Right kidney (tissue), 9 donors: ENCODE data around the gene MAN2B1.
"Not testable (repeated sequence)": the region's sequence is repeated elsewhere in the genome, so short reads cannot be mapped to it uniquely, and the experiment has no call there.

Source experiments
- DNase-seq: peaks from one replicate; pipeline ENCODE4 v3.0.0-alpha.2; 2016
- long read RNA-seq, 8 donors: transcript quantifications; one replicate each; lab custom pipeline, GENCODE V29; 2026

Gene MAN2B1
- long read RNA-seq, donor 1, partial matches to known transcripts: 13 of 20 reads
- long read RNA-seq, donor 1, other reads (novel, unspliced or antisense): 5 of 20 reads
- long read RNA-seq, donor 2, transcript MAN2B1-210 (3 exons, 554 nt): major isoform, 5 of 6 reads
- long read RNA-seq, donor 2, partial matches to known transcripts: 0 of 6 reads
- long read RNA-seq, donor 2, other reads (novel, unspliced or antisense): 0 of 6 reads
- long read RNA-seq, donor 3, partial matches to known transcripts: 0 of 2 reads
- long read RNA-seq, donor 3, other reads (novel, unspliced or antisense): 0 of 2 reads
- long read RNA-seq, donor 4, partial matches to known transcripts: 0 of 7 reads
- long read RNA-seq, donor 4, other reads (novel, unspliced or antisense): 0 of 7 reads
- long read RNA-seq, donor 5, partial matches to known transcripts: 0 of 5 reads
- long read RNA-seq, donor 5, other reads (novel, unspliced or antisense): 0 of 5 reads
- long read RNA-seq, donor 6, partial matches to known transcripts: 0 of 1 reads
- long read RNA-seq, donor 6, other reads (novel, unspliced or antisense): 0 of 1 reads
- long read RNA-seq, donor 7: 0 reads
- long read RNA-seq, donor 8, transcript MAN2B1-203 (24 exons, 3,184 nt): major isoform, 5 of 19 reads
- long read RNA-seq, donor 8, partial matches to known transcripts: 5 of 19 reads
- long read RNA-seq, donor 8, other reads (novel, unspliced or antisense): 5 of 19 reads

DNA sequence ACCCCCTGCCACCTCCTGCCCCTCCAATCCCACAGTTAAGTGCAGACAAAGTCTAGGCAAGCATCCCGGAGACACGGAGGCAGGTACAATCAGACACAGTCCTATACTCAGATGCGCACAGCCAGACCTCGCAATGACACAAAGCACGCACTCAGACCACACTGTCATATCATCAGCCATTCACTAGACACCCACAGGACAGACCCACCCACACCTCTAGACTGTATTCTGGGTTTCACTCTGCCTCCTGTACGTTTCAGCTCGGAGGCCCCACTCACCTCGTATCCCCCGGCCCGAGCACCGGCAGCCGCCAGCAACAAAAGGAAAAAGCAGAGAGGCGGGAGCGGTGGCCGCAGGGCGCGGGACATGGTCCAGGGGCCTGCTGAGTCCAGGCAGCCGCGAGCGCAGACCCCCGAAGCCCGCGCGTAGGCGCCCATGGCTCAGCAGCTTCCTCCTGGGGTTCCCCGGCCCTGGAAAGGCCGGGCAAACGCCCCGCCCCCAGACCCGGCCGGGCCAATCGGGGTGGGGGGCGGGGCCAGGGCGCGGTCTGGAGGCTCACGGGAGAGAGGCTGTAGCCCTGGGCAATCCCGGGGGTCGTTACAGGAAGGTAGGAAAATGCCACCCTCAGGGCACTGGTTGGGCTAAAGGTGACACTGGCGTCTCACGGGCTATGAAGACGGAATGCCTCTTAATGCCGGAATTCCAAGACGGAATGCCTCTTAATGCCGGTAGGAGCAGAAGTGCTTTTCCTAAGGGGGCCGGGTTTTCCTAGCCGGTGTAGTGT is at the start of gene MAN2B1, which contains the start of gene WDR83:
MAN2B1 (minus strand) TSS at position 478 of the 784 bp plus-strand sequence; CDS start at position 437, 41 bp downstream.
WDR83 (plus strand) TSS at position 543 of the 784 bp plus-strand sequence. CDS start 2,984 bp downstream, outside the sequence.
- peak; percentile 90 for DNase-seq

DNA sequence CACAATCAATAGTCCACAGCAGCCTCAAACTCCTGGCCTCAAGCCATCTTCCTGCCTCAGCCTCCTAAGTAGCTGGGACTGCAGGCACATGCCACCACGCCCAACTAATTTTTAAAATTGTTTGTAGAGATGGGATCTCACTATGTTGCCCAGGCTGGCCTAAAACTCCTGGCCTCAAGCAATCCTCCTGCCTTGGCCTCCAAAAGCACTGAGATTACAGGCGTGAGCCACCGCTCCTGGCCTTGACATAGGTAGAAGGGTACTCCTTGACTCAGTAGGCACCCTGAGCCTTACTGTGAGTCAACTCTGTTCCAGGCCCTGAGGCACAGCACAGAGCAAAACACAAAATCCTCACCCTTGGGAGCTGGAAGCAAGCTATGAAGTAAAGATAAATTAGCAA is 49.4 kb upstream of the MAN2B1 start:
- DNase-seq: no peak

GRCh38 chr19:12715102-12715501 is 48.6 kb upstream of the MAN2B1 start:
- no peak for DNase-seq

DNA sequence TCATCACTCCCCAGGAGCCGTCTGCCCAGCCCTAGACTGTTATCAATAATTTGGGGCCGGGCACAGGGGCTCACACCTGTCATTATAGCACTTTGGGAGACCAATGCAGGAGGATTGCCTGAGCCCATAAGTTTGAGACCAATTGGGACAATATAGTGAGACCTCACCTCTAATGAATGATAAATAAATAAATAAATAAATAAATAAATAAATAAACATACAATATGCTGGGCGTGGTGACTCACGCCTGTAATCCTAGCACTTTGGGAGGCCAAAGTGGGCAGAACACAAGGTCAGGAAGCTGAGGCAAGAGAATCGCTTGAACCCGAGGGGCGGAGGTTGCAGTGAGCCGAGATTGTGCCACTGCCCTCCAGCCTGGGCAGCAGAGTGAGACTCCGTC is 46.8 kb upstream of the MAN2B1 start:
- DNase-seq: not testable (repeated sequence)

- not testable (repeated sequence) for DNase-seq
Measured at GRCh38 chr19:12712077-12712476, 45.5 kb upstream of the MAN2B1 start.

DNA sequence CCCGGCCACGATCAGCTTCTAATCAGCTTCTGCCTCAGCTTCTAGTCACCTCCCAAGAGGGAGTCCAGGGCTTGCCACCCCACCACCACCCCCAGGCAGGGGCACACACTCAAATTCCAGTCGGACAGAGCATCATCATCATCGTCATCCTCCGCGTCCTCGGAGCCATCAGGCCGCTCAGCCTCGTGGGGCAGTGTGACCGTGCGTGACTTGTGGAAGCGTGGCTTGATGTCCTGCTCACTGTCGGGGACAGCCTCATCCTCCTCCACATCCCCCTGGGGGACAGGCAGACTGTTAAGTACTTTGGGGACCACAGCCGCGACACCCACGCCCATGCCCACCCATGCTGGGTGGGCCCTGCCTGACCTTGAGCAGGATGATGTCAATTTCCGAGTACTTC is 44.6 kb upstream of the MAN2B1 start:
- no peak for DNase-seq

DNA sequence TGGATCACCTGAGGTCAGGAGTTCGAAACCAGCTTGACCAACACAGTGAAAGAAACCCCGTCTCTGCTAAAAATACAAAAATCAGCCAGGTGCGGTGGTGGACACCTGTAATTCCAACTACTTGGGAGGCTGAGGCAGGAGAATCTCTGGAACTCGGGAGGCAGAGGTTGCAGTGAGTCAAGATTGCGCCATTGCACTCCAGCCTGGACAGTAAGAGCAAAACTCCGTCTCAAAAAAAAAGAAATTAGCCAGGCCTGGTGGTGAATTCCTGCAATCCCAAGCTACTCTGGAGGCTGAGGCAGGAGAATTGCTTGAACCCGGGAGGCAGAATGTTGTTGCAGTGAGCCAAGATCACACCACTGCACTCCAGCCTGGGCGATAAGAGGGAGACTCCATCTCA is 42.1 kb upstream of the MAN2B1 start:
- no peak for DNase-seq

DNA sequence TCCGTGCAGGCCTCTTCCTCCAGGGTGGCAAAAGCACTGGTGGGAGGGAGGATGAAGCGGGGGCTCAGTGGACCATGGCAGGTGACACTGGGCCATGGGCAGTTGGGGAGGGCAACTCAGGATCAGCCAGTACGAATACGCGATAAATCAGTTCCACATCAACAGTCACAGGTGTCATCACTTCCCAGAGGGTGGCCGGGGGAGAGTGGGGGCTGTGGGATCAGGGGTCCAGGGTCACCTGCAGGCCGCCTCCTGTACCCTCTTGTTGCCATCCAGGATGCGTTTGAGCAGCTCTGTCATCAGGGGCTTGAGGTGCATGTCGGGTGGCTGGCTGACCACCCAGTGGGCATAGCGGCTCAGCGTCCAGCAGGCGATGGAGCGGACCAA is 39.8 kb upstream of the MAN2B1 start:
- no peak for DNase-seq

- no peak for DNase-seq
Measured at GRCh38 chr19:12705654-12706331, 39.3 kb upstream of the MAN2B1 start.

- no peak for DNase-seq
Measured at GRCh38 chr19:12705169-12705568, 38.6 kb upstream of the MAN2B1 start.

DNA sequence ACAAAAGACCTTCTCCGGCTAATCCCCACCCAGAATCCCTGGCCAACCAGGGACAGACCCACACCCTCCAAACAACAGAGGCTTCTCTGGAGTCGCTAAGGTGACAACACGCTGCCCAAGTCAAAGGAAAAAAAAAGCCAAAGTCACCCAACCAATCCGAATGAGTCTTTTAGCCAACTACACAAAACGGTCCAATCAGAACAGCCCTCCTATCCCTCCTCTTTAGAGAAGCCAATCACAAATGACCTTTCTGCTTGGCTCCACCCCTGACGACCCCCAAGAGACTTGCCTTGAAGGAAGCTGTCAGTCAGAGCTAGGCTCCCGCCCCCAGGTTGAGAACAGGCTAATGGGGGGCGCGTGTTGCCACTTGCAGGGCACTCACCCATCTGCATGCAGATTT is 36.5 kb upstream of the MAN2B1 start:
- DNase-seq: no peak

DNA sequence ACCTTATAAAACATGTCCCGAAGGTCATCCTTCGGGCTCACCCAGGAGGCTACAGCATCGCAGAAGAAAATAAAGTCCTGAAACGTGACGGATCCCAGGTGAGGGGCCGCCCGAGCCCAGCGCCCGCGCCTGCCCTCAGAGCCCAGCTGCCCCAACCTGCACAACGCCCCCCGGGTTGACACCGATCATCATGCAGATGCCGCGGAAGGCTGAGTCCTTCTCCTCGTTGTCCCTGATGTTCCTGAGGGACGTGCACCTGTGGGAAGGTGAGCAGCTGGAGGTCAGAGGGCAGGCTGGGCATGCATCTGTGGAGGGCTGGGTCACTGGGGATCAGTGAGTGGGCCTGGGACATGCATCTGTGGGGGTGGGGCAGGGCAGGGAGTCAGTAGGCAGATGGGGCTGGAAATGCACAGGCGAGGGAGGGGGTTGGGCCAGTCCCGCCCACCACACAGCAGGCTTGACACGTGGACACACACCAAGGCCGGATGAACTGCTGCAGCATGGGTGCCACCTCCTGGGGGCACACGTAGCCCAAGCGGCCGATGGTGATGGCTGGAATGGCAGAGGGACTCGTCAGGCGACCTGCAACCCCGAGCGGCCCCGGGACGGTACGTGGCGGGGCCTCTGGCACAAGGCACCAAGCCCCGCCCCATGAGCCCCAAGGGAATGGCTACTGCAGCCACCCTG is 35.2 kb upstream of the MAN2B1 start:
- DNase-seq: no peak

DNA sequence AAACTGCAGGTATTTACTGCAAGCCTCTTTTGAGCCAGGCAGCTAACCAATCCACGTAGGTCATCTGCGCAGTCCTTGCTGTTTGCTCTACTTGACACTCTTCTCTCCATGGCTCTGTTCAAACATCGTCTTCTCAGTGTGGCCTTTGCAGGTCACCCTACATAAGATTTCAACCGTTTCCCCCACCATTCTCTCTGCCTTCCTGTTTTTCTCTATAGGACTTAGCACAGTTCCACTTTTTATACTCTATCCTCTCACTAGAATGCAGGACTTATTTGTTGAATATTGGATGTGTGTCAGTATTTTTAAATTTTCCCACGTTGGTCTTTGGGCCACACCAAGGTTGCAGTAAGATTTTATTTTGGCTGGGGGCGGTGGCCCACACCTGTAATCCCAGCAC is 31.6 kb upstream of the MAN2B1 start:
- no peak for DNase-seq

GRCh38 chr19:12697425-12697824 is 30.9 kb upstream of the MAN2B1 start:
- DNase-seq: not testable (repeated sequence)

GRCh38 chr19:12696366-12697335 is 30.1 kb upstream of the MAN2B1 start, which contains the start of gene FBXW9:
FBXW9 (minus strand) TSS chr19:12696631; CDS start chr19:12696581, 50 bp downstream.
- DNase-seq: peak; percentile 85

- no peak for DNase-seq
Measured at GRCh38 chr19:12695997-12696365, 29.4 kb upstream of the MAN2B1 start.

GRCh38 chr19:12695514-12695913 is 29.0 kb upstream of the MAN2B1 start:
- DNase-seq: no peak

DNA sequence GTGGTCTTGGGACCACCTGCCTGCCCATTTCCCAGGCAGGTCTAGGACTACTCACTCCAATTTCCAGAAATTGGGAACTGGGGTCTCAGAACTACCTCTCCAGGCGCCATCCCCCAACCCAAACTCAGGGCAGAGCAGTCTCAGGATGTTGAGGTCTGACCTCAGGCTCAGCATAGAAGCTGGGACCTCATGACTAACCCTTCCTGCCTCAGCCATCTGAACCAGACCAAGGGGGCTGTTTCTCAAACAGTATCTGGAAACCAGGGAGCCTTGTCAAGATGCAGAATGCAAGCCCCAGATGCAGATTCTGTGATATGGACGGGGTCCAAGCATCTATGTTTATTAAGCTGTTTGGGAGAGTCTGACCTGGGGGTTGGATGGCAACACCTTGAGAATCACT is 28.6 kb upstream of the MAN2B1 start:
- DNase-seq: no peak

- no peak for DNase-seq
Measured at GRCh38 chr19:12694641-12695040, 28.1 kb upstream of the MAN2B1 start.

GRCh38 chr19:12692960-12693359 is 26.4 kb upstream of the MAN2B1 start:
- no peak for DNase-seq
